SK-N-SH treated with all-trans-retinoic acid at 6 μM for 48 hours (cell line): ENCODE data around the gene SLC38A7.

Experiments used
- ATAC-seq: fragments of 200-7000 bp; cut with Tn5 transposase; 3 replicates; pipeline ENCODE4 v1.9.1; 2020; ENCODE audit warnings: mild to moderate bottlenecking, moderate library complexity
- ARNTL ChIP-seq: fragments of 450-650 bp; formaldehyde crosslinking; IDR thresholded peaks from 2 replicates; pipeline ENCODE4 v1.5.0; 2020; ENCODE audit warnings: low read depth, mild to moderate bottlenecking, moderate library complexity, borderline replicate concordance
- BACH2 ChIP-seq: fragments of 250-450 bp; sonication (Bioruptor Pico); IDR thresholded peaks from 2 replicates; pipeline ENCODE4 v1.9.0; 2021; ENCODE audit warnings: mild to moderate bottlenecking, borderline replicate concordance
- CREB5 ChIP-seq: fragments of 250-450 bp; sonication (Bioruptor Pico); IDR thresholded peaks from 2 replicates; pipeline ENCODE4 v1.5.1; 2020; ENCODE audit warnings: low read depth, mild to moderate bottlenecking, moderate library complexity
- CSDC2 ChIP-seq: fragments of 250-450 bp; sonication (Bioruptor Pico); IDR thresholded peaks from 2 replicates; pipeline ENCODE4 v1.5.0; 2020; ENCODE audit warnings: mild to moderate bottlenecking, moderate library complexity
- ESRRG ChIP-seq: fragments of 250-450 bp; sonication (Bioruptor Pico); IDR thresholded peaks from 2 replicates; pipeline ENCODE4 v1.6.1; 2021; ENCODE audit warnings: mild to moderate bottlenecking
- GLIS3 ChIP-seq: fragments of 250-450 bp; sonication (Bioruptor Pico); IDR thresholded peaks from 2 replicates; pipeline ENCODE4 v1.5.0; 2020; ENCODE audit warnings: mild to moderate bottlenecking, moderate library complexity
- ISL1 ChIP-seq: fragments of 250-450 bp; sonication (Bioruptor Pico); IDR thresholded peaks from 2 replicates; pipeline ENCODE4 v2.1.2; 2022; ENCODE audit warnings: mild to moderate bottlenecking, moderate library complexity
- OSR1 ChIP-seq: fragments of 250-450 bp; sonication (Bioruptor Pico); IDR thresholded peaks from 2 replicates; pipeline ENCODE4 v1.8.0; 2022; ENCODE audit warnings: moderate library complexity, mild to moderate bottlenecking, inconsistent platforms
- PATZ1 ChIP-seq: fragments of 250-450 bp; sonication (Bioruptor Pico); IDR thresholded peaks from 2 replicates; pipeline ENCODE4 v1.8.0; 2020; ENCODE audit warnings: mild to moderate bottlenecking, moderate library complexity, borderline replicate concordance
- POU6F1 ChIP-seq: fragments of 250-450 bp; sonication (Bioruptor Pico); IDR thresholded peaks from 2 replicates; pipeline ENCODE4 v1.8.0; 2021; ENCODE audit warnings: low read depth, mild to moderate bottlenecking, moderate library complexity, borderline replicate concordance
- PPARA ChIP-seq: fragments of 250-450 bp; sonication (Bioruptor Pico); IDR thresholded peaks from 2 replicates; pipeline ENCODE4 v1.5.0; 2020; ENCODE audit warnings: mild to moderate bottlenecking, borderline replicate concordance
- RARB ChIP-seq: fragments of 250-450 bp; sonication (Bioruptor Pico); IDR thresholded peaks from 2 replicates; pipeline ENCODE4 v1.8.0; 2021; ENCODE audit warnings: mild to moderate bottlenecking, moderate library complexity
- SNAI2 ChIP-seq: fragments of 250-450 bp; sonication (Bioruptor Pico); IDR thresholded peaks from 2 replicates; pipeline ENCODE4 v1.5.0; 2020; ENCODE audit warnings: mild to moderate bottlenecking, moderate library complexity
- TOX ChIP-seq: fragments of 250-450 bp; sonication (Bioruptor Pico); IDR thresholded peaks from 2 replicates; pipeline ENCODE4 v1.8.0; 2021; ENCODE audit warnings: mild to moderate bottlenecking, moderate library complexity, borderline replicate concordance
- ZC3H10 ChIP-seq: fragments of 250-450 bp; sonication (Bioruptor Pico); IDR thresholded peaks from 2 replicates; pipeline ENCODE4 v1.5.1; 2021; ENCODE audit warnings: mild to moderate bottlenecking, moderate library complexity
- ZFP3 ChIP-seq: fragments of 250-450 bp; sonication (Bioruptor Pico); IDR thresholded peaks from 2 replicates; pipeline ENCODE4 v1.5.0; 2020; ENCODE audit warnings: mild to moderate bottlenecking, moderate library complexity
- ZFP30 ChIP-seq: fragments of 450-650 bp; formaldehyde crosslinking; IDR thresholded peaks from 2 replicates; pipeline ENCODE4 v1.5.0; 2022; ENCODE audit warnings: mild to moderate bottlenecking, moderate library complexity
- ZNF565 ChIP-seq: fragments of 450-650 bp; formaldehyde crosslinking; conservative IDR thresholded peaks from 2 replicates; pipeline ENCODE4 v1.5.0; 2020; ENCODE audit warnings: low read depth, mild to moderate bottlenecking, moderate library complexity
- ZNF70 ChIP-seq: fragments of 450-650 bp; formaldehyde crosslinking; IDR thresholded peaks from 2 replicates; pipeline ENCODE4 v1.5.0; 2020; ENCODE audit warnings: mild to moderate bottlenecking, moderate library complexity
- ZNF8 ChIP-seq: fragments of 450-650 bp; formaldehyde crosslinking; IDR thresholded peaks from 2 replicates; pipeline ENCODE4 v1.5.0; 2020; ENCODE audit warnings: mild to moderate bottlenecking, moderate library complexity
- TF ChIP-seq, protein P1 (sequence below): fragments of 250-450 bp; sonication (Bioruptor Pico); IDR thresholded peaks from 2 replicates; pipeline ENCODE4 v1.5.1; 2021; ENCODE audit warnings: mild to moderate bottlenecking, moderate library complexity

Gene SLC38A7

DNA sequence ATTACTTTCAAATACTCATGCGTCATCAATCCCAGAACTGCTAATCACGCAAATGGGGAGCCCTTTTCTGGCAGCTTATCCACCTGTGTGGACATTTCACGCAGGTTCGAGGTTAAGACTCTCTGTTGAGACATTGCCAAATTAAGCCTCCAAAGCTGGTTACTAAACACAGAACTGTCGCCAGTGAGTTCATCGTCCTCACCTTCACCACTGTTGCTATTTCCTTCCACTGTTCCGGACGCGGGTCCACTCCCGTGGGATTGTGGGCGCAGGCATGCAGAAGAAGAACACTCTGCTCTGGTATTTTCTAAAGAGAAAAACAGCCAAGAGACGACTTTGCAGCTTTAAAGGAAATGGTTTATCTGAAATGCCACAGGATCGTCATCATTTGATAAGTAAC is 33.4 kb upstream of the SLC38A7 start:
- no peak for ATAC-seq

GRCh38 chr16:58716468-58716867 is 31.9 kb upstream of the SLC38A7 start:
- no peak for TF ChIP-seq PATZ1 (CRISPR knock-in tag)
- no peak for TF ChIP-seq ZFP3 (CRISPR knock-in tag)
- no peak for TF ChIP-seq TOX (CRISPR knock-in tag)
- TF ChIP-seq OSR1 = no peak
- TF ChIP-seq ZFP30 (CRISPR knock-in tag) = no peak
- TF ChIP-seq ISL1 (CRISPR knock-in tag) = no peak
- TF ChIP-seq ZNF70 (CRISPR knock-in tag) = no peak
- TF ChIP-seq ZC3H10 = no peak
- TF ChIP-seq ARNTL = no peak
- TF ChIP-seq ZNF565 (CRISPR knock-in tag) = no peak
- no peak for TF ChIP-seq CSDC2 (CRISPR knock-in tag)
- no peak for TF ChIP-seq PPARA (CRISPR knock-in tag)
- TF ChIP-seq BACH2 (CRISPR knock-in tag) = no peak
- TF ChIP-seq POU6F1 (CRISPR knock-in tag) = no peak
- no peak for TF ChIP-seq ZNF8 (CRISPR knock-in tag)
- TF ChIP-seq, protein P1, sequence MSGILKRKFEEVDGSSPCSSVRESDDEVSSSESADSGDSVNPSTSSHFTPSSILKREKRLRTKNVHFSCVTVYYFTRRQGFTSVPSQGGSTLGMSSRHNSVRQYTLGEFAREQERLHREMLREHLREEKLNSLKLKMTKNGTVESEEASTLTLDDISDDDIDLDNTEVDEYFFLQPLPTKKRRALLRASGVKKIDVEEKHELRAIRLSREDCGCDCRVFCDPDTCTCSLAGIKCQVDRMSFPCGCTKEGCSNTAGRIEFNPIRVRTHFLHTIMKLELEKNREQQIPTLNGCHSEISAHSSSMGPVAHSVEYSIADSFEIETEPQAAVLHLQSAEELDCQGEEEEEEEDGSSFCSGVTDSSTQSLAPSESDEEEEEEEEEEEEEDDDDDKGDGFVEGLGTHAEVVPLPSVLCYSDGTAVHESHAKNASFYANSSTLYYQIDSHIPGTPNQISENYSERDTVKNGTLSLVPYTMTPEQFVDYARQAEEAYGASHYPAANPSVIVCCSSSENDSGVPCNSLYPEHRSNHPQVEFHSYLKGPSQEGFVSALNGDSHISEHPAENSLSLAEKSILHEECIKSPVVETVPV (CRISPR knock-in tag) = no peak
- no peak for ATAC-seq

More for the DNA sequence above, 33.4 kb upstream of the SLC38A7 start:
- TF ChIP-seq ARNTL = no peak
- TF ChIP-seq ZNF70 (CRISPR knock-in tag) = no peak
- no peak for TF ChIP-seq ESRRG
- TF ChIP-seq BACH2 (CRISPR knock-in tag) = no peak
- TF ChIP-seq SNAI2 (CRISPR knock-in tag) = no peak
- TF ChIP-seq PPARA (CRISPR knock-in tag) = no peak
- TF ChIP-seq CREB5 (CRISPR knock-in tag) = no peak
- no peak for TF ChIP-seq PATZ1 (CRISPR knock-in tag)
- TF ChIP-seq, all 23 proteins: peak for 0

DNA sequence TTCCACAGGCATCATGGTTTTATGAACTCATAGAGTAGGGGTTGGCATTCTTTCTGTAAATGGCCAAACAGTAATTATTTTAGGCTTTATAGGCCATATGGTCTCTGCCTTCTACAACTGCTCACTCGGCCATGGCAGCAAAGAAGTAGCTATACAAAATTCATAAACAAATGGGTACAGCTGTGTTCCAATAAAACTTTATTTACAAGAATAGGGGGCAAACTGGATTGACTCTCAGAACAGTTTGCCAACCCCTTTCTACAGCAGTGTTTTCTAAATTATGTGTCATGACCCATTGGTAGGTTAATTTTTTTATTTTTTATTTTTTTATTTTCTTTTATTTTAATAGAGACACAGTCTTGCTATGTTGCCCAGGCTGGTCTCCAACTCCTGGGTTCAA is 29.2 kb upstream of the SLC38A7 start:
- ATAC-seq = no peak
- TF ChIP-seq ZFP3 (CRISPR knock-in tag) = no peak
- no peak for TF ChIP-seq TOX (CRISPR knock-in tag)
- TF ChIP-seq ISL1 (CRISPR knock-in tag) = no peak
- no peak for TF ChIP-seq ZNF565 (CRISPR knock-in tag)
- no peak for TF ChIP-seq ZC3H10
- TF ChIP-seq ARNTL = no peak
- no peak for TF ChIP-seq ZNF70 (CRISPR knock-in tag)
- no peak for TF ChIP-seq GLIS3
- no peak for TF ChIP-seq ESRRG
- no peak for TF ChIP-seq PATZ1 (CRISPR knock-in tag)
- TF ChIP-seq POU6F1 (CRISPR knock-in tag) = no peak
- no peak for TF ChIP-seq RARB
- TF ChIP-seq SNAI2 (CRISPR knock-in tag) = no peak
- no peak for TF ChIP-seq OSR1
- TF ChIP-seq PPARA (CRISPR knock-in tag) = no peak
- TF ChIP-seq ZFP30 (CRISPR knock-in tag) = no peak
- no peak for TF ChIP-seq CREB5 (CRISPR knock-in tag)
